GM19397 (cell line): Measurements from ENCODE around the gene LRRC41.
"Not testable (repeated sequence)": the region's sequence is repeated elsewhere in the genome, so short reads cannot be mapped to it uniquely, and the experiment has no call there.

Experiments
- ATAC-seq: cut with Tn5 transposase; IDR thresholded peaks from one replicate; pipeline ENCODE4 v1.9.1; 2021; ENCODE audit warnings: mild to moderate bottlenecking, moderate library complexity; ENCODE audit not compliant: unreplicated experiment

Gene LRRC41

GRCh38 chr1:46246548-46247435 lies 56.6 kb downstream of the LRRC41 start:
- ATAC-seq, result peak; percentile 47

- not testable (repeated sequence) for ATAC-seq
Measured at GRCh38 chr1:46246136-46246535, 57.3 kb downstream of the LRRC41 start.

- ATAC-seq, result no peak
Measured at GRCh38 chr1:46244656-46245371, 58.6 kb downstream of the LRRC41 start.

- ATAC-seq, result not testable (repeated sequence)
Measured at GRCh38 chr1:46243831-46244230, 59.6 kb downstream of the LRRC41 start.

- ATAC-seq, result no peak
Measured at GRCh38 chr1:46242918-46243317, 60.5 kb downstream of the LRRC41 start.

- not testable (repeated sequence) for ATAC-seq
Measured at GRCh38 chr1:46241733-46242132, 61.7 kb downstream of the LRRC41 start.

- ATAC-seq, result not testable (repeated sequence)
Measured at GRCh38 chr1:46238865-46239264, 64.6 kb downstream of the LRRC41 start.

- ATAC-seq, result no peak
Measured at GRCh38 chr1:46236882-46237281, 66.5 kb downstream of the LRRC41 start.

- ATAC-seq, result not testable (repeated sequence)
Measured at GRCh38 chr1:46231231-46231630, 72.2 kb downstream of the LRRC41 start.
